ENCODE data around the gene RNF181. TPM values are rescaled to one million over a fixed set of nuclear protein-coding genes. Genes with fewer than 3 reads are reported as not detected.

RNF181 gene
- total and polyA plus RNA-seq, 2 of the 8 experiments (the other 6 are each of a cell fraction or from before 2014, with no cell fraction given) = 97.2 to 514 TPM

DNA sequence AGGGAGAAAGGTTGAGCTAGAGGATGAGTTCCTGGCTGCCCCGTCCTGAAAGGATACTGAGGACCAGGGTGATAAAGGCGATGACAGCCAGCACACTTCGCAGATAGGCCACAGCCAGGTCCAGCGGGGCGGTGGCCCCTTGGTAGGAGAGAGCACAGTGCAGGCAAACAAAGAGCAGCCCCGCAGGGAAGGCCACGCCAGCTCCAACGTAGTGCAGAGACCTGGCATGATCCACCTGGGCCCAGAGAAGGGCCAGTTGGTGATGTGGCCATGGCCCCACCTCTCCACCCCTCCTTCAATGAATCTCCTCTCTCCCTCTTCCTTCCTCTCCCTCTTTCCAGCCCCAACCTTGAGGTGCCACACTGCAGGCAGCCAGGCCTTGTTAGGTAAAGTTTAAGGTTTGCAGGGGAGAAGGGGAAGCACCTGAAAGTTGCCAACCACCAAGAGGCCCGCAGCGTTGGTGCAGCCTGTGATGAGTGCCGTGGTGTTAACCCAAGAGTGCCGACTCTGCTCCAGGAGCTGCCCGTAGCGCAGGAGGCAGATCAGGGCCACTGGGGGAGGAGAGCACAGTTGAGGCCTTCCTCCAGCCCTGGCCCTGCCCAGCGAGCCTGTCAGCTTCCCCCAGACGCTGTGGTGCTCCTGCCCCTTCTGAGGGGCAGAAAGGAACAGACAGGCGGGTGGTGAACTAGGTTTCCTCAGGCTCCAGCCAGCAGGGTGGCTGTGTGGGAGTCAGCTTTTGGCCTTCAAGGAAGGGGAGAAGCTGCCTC is 4.1 kb downstream of the RNF181 start:
- Histone ChIP-seq H2BK15ac (ENCODE audit: low read length) (no peak overlapping the region), H3K23me2 (ENCODE audit: low read depth, low read length) (peaks cover 24% of the 10 kb centered on the region), H3K23ac (ENCODE audit: insufficient read length) (no peak overlapping the region), H3K56ac (replicated peaks; ENCODE audit: insufficient read length, low read depth, low read length) (no peak overlapping the region), H4K5ac (ENCODE audit: insufficient read length, low read depth, low read length) (no peak overlapping the region), H4K20me1 (replicated peaks in 1 of 2; ENCODE audit: control insufficient read depth in 1 of 2, insufficient read depth in 2 of 2, low read length in 2 of 2) (peaks cover 2 to 9% of the 10 kb centered on the region in 2 experiments), H2BK12ac (ENCODE audit: low read depth, low read length) (no peak overlapping the region), H4K8ac (ENCODE audit: extremely low read depth, insufficient read depth, low read length) (no peak overlapping the region; the same call in 1 of the 2 replicates), H3K79me2 (ENCODE audit: control insufficient read depth in 1 of 2, insufficient read depth in 2 of 2, low read length in 2 of 2) (peaks cover 0 to 14% of the 10 kb centered on the region in 2 experiments; a peak in 2 of 4 replicates), H3K9ac (replicated peaks in 1 of 4; ENCODE audit: extremely low read depth in 1 of 4, low read depth in 3 of 4, low read length in 3 of 4) (no peak overlapping the region), H3K9me3 (ENCODE audit: insufficient read depth in 2 of 2, low read depth in 1 of 2, low read length in 1 of 2) (no peaks in the 10 kb centered on the region), H3K14ac (ENCODE audit: insufficient read length) (no peak overlapping the region), H2BK20ac (ENCODE audit: low read length) (no peak overlapping the region), H4K91ac (replicated peaks; ENCODE audit: insufficient read length, low read length) (no peak overlapping the region), H2AK5ac (ENCODE audit: low read depth, low read length) (no peak overlapping the region), H3K4me2 (ENCODE audit: insufficient read depth in 1 of 2, low read depth in 2 of 2, low read length in 2 of 2) (no peak overlapping the region), H3K79me1 (ENCODE audit: low read depth, low read length) (peaks cover 6% of the 10 kb centered on the region; the same call in 1 of the 2 replicates), H3K4me3 (ENCODE audit: extremely low read depth in 1 of 4, insufficient read depth in 2 of 4, low read depth in 3 of 4, low read length in 4 of 4) (no peak overlapping the region), H3K18ac (ENCODE audit: extremely low read depth, low read length) (no peak overlapping the region), H2AFZ (ENCODE audit: low read length) (no peak overlapping the region), H3K36me3 (ENCODE audit: control insufficient read depth in 2 of 4, insufficient read depth in 4 of 4, low read length in 3 of 4) (peaks cover 4 to 21% (median 7%) of the 10 kb centered on the region in 4 experiments; a peak in 4 of 8 replicates), H3K4ac (replicated peaks; ENCODE audit: insufficient read length, low read depth, low read length) (no peak overlapping the region), H2BK5ac (ENCODE audit: low read depth, low read length) (no peak overlapping the region), H3K27me3 (replicated peaks in 1 of 4; ENCODE audit: control insufficient read depth in 3 of 4, extremely low read depth in 1 of 4, insufficient read depth in 3 of 4, low read length in 3 of 4) (no peaks in the 10 kb centered on the region), H2BK120ac (replicated peaks; ENCODE audit: low read depth, low read length) (no peak overlapping the region), H3K4me1 (replicated peaks in 1 of 4; ENCODE audit: control insufficient read depth in 3 of 4, insufficient read depth in 4 of 4, low read length in 3 of 4) (peaks cover 0 to 12% (median 3%) of the 10 kb centered on the region in 4 experiments; a peak in 6 of 7 replicates), H3K27ac (ENCODE audit: low read depth, low read length) (no peak overlapping the region)
- FAIRE-seq (no peak), DNase-seq (ENCODE audit: low read depth in 1 of 2, low spot score in 2 of 2) (no peak)
- POLR2A ChIA-PET (ENCODE audit: partially characterized antibody) = interaction anchor here (0.6 to 7.9 kb wide), 11 partner anchors 10 to 61 kb away, joined by 3 to 95 read pairs (median 4); partner anchors contain the start of genes C2orf68, MAT2A and USP39
- no peak for TF ChIP-seq RBBP5 (IDR thresholded peaks at IDR 0.05; ENCODE audit: borderline replicate concordance, low read depth, low read length)
- WGBS, 2 experiments (ENCODE audit: extremely low coverage in 1 of 2, insufficient coverage in 1 of 2, insufficient read length in 1 of 2, insufficient replicate concordance in 2 of 2, low coverage in 1 of 2, low lambda C conversion rate in 2 of 2, missing lambda C conversion rate in 1 of 2) = 90% methylated on average over 17 of the region's 17 CpGs; no CpG with 5 or more reads in 1 of the 2 experiments
- CTCF ChIA-PET (ENCODE audit: partially characterized antibody) = interaction anchor here (0.9 to 1.5 kb wide), 4 partner anchors 9 to 27 kb away, joined by 3 to 5 read pairs (median 4); partner anchors contain the start of gene VAMP5

Measured in H1 (cell line).